ENCODE data around the gene DNAJC9.

DNA sequence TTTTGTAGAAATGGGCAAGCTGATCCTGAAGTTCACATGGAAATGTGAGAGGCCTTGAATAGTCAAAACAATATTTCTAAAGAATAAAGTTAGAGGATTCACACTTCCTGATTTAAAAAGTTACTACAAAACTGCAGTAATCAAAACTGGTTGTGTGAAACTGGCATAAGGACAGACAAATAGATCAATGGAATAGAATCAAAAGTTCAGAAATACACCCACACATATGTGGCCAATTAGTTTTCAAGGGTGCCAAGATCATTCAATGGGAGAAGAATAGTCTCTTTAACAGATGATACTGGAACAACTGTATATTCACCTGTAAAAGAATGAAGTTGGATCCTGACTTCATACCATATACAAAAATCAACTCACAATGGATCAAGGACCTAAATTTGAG is 27.7 kb downstream of the DNAJC9 start:
- TF ChIP-seq, protein P1, sequence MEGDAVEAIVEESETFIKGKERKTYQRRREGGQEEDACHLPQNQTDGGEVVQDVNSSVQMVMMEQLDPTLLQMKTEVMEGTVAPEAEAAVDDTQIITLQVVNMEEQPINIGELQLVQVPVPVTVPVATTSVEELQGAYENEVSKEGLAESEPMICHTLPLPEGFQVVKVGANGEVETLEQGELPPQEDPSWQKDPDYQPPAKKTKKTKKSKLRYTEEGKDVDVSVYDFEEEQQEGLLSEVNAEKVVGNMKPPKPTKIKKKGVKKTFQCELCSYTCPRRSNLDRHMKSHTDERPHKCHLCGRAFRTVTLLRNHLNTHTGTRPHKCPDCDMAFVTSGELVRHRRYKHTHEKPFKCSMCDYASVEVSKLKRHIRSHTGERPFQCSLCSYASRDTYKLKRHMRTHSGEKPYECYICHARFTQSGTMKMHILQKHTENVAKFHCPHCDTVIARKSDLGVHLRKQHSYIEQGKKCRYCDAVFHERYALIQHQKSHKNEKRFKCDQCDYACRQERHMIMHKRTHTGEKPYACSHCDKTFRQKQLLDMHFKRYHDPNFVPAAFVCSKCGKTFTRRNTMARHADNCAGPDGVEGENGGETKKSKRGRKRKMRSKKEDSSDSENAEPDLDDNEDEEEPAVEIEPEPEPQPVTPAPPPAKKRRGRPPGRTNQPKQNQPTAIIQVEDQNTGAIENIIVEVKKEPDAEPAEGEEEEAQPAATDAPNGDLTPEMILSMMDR (IDR thresholded peaks at IDR 0.05) = no peak
- no peak for TF ChIP-seq POLR2A (IDR thresholded peaks at IDR 0.05)

Measured in adrenal gland (tissue), 5 donors.